ENCODE data around the gene LRRC27.

LRRC27 gene

DNA sequence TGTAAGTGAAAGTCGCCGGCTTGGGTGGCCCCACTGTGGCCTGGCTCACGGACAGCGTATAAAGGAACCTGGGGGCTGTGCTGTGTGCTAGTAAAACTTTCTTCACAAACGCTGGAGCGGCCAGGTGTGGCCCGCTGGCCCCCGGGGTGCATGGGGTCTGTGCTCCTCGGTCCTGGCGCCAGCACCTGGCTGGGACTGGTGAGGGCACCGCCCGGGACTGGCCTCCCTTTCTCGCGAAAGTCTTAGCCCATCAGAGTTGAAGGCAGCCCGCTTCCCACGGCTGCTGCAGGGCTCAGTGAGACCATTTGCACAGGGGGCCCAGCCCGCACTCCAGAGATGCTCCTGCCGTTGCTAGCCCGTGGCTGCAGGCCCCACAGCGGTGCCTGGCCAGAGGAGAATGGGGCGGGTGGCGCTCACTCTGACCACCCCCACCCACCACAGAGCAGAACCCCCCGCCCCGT lies 70.8 kb downstream of the LRRC27 start:
- DNase-seq (ENCODE audit: low read depth in 2 of 2): no peak

DNA sequence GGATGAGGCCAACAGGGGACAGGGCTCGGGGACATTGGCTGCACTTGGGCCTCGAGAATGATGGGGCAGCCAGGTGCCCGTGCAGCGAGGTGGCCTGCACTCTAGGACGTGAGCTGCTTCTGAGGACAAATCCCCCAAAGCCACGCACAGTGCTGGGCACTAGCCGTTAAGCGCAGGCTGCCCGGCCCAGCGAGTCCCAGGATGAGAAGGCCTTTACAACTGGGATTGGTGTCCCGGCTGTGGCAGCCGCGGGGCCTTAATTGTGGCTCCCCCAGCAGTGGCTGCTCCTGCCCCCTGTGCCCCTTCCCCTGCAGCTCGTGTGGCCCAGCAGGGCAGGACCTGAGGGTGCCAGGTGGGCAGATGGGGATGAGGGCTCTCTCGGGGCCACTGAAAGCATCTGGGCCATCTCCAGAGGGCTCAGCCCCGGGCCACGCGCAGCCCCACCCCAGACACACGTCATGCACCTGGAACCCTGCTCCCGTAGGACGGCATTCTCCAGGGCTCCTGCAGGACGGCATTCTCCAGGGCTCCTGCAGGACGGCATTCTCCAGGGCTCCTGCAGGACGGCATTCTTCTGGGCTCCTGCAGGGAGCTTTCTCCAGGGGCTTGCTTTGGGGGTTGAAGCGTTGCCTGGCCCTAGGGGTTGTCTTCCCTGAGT lies 71.6 kb downstream of the LRRC27 start:
- no peak for DNase-seq (ENCODE audit: low read depth in 2 of 2)

DNA sequence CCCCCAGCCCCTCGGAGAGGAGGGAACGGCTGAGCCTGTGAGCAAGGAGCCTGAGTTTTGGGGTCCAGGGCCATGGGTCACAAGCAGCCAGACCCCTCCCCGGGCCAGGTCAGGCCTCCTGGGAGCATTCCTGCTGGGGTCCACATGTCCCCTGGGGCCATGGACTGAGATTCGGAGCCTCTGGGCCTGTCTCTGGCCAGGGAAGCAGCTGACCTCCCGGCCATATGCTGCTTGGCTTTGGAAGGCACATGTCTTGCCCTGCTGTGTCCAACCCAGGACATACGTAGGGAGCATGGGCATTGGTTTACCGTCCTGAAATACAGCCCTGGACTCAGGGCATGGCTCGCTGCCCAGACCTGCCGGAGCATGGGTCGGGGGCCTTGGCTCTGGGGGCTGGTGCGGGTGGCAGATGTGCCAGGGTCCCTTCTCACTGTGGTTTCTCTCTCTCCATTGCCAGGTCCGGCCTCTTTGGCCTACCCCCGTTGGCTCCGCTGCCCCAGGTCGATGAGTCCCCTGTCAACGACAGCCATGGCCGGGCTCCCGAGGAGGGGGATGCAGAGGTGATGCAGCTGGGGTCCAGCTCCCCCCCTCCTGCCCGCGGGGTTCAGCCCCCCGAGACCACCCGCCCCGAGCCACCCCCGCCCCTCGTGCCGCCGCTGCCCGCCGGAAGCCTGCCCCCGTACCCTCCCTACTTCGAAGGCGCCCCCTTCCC lies 72.3 kb downstream of the LRRC27 start:
- DNase-seq (ENCODE audit: low read depth in 2 of 2): no peak

DNA sequence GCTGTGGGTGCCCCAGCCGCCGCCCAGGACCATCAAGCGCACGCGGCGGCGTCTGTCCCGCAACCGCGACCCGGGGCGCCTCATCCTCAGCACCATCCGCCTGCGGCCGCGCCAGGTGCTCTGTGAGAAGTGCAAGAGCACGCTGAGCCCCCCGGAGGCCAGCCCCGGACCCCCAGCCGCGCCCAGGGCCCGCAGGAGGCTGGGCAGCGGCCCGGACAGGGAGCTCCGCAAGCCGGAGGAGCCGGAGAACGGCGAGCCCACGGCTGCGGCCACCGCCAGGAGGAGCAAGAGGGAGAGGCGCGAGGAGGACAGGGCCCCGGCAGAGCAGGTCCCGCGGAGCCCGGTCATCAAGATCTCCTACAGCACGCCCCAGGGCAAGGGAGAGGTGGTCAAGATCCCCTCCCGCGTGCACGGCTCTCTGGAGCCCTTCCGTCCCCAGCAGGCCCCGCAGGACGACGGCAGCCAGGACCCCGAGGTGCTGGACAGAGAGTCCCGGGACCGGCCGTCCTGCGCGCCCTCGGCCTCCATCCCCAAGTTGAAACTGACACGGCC lies 73.0 kb downstream of the LRRC27 start:
- no peak for DNase-seq (ENCODE audit: low read depth in 2 of 2)

DNA sequence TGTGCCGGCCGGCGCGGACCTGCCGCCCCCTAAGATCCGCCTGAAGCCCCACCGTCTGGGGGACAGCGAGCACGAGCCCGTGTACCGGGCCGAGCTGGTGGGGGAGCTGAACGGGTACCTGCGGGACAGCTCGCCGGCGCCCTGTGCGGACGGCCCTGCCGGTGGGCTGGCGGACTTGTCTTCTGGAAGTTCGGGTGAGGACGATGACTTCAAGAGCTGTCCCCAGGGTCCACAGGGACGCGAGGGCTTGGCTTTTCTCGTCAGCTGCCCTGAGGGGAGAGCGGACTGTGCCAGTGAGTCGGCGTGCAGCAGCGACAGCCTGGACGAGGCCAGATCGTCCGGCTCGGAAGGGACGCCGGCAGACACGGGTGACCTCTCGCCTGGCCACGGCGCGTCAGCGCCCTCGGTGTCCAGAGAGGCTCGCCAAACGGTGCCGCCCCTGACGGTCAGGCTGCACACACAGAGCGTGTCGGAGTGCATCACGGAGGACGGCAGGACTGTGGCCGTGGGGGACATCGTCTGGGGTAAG lies 73.5 kb downstream of the LRRC27 start:
- DNase-seq (ENCODE audit: low read depth in 2 of 2): no peak

DNA sequence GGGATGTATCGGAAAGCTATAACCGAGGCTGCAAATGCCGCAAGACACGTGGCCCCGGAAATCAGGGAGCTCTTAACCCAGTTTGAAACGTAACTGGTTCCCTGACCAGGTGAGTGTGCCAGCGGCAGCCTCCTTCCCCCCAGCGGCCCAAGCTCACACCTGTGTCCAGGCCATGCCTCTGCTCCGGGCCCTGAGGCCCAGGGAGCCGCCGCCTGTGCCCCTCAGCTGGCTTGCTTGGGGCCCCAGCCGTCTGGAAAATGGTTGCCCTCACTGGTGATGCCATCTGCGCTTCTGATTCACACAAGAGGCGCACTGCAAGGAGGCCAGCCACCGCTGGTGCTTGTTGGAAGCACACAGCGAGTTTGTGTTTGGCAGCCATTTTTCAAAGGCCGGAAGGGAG lies 74.2 kb downstream of the LRRC27 start:
- DNase-seq (ENCODE audit: low read depth in 2 of 2): no peak

DNA sequence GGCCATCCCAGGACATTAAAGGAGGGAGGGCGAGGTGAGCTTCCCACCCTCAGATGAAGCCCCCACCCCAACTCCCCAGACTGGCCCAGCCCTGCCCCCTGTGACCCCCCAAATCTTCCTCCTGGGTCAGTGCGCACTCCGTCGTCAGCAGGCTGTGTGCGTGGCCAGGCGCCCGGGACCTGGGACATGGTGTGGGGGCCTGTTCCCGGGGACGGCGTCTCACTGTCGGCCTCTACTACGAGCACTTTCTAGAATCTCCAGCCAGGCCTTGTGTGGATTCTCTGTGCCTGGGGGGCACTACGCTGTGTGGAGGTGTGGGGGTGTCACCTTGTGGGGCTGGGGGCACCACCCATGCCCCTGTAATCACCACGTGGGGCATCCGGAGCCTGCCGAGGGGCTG lies 74.8 kb downstream of the LRRC27 start:
- DNase-seq (ENCODE audit: low read depth in 2 of 2): no peak

DNA sequence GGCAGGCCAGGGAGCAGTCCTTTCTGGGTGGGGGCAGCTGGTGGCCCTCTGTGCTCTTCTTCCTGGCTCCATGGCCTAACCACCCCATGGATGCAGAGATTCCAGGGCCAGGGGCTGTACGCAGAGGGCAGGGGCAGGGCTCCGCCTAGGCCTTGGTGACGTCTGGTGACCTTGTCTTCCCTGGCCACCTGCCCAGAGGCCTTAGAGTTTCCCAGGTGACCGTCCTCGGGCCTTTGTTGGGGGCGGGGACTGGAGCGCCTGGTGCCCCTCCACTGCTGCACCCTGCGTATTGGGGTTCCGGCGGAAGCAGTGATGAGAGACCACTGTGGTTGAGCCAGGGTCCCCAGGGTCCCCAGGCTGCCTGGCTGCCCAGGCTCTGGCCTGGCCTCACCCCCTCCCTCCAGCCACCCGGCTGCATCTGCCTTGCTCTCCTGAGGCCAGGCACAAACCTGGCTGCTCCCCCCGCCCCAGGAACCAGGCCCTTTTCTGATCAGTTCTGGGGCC lies 75.3 kb downstream of the LRRC27 start:
- DNase-seq (ENCODE audit: low read depth in 2 of 2): no peak

DNA sequence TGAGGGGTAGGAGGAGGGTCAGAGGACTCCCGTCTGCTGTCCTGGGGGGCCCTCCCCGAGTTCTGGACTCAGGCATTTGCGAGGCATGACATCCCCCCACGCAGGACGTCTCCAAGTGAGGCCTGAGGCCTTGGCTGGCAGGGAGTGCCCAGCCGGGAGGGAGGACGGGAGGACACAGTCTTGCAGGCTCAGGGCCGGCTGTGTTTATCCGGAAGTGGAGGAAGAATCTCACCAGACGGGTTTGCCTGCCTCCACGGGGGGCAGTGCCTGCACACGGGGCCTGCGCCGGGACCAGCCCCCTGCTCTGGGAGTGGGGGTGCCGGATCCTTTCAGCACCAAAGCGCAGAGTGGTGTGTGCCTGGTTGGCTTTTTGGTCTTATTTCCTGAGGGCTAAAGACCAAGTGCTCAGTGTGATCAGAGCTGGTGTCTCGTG lies 75.9 kb downstream of the LRRC27 start:
- no peak for DNase-seq (ENCODE audit: low read depth in 2 of 2)

DNA sequence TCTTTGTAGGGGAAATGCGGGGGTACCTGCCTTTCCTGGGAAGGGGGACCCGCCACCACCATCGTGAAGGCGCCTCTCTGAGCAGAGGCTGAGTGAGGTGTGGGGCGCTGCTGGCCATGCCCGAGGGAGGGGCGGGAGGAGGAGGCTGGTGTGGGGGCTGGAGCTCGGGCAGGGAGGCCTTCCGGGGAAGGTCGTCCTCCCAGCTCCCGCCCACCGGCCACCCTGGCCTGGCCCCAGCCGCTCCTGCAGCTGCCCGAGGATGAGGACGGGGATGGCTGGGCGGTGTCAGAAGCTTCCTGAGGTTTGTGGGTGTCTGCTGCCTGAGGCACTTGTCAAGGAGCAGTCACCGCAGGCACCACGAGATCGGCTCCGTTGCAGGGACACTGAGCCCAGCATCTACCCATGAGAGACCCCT lies 76.4 kb downstream of the LRRC27 start:
- DNase-seq (ENCODE audit: low read depth in 2 of 2): no peak

DNA sequence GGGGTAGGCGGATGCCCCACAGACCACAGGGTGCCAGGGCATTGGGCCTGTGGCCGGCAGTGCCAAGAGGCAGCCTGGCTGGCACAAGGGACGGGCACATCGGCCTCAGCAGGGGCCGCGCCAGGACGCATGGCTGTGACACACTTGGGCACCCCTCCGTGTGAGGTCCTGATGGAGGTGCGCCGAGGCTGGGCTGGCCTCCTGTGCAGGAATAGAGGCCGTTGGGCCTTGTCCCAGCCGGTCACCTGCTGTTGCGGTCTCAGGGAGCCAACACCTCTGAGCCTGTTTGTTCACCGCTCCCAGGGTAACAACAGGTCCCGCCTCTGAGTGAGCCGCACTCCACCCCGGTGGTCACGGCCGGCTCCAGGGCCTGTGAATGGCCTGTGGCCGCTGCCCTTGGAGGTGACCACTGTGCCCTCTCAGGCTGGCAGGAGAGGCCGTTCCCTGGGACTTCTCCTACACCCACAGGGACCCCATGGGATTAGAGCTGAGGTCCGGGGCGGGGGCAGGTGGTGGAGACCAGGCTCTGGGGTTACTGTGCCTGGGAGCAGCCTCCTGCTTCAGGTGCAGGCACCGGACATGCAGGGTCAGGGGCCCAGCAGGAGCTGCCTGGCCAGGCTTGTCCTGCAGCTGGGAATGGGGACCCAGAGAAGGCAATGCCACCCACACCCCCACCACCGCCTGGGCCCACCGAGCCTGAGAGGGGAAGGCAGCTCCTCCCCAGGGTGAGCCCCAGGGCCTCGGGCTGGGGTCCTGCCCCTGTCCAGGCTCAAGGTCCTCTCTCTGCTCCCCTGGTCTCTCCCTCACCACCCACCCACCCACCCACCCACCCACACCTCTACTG lies 77.1 kb downstream of the LRRC27 start:
- no peak for DNase-seq (ENCODE audit: low read depth in 2 of 2)

DNA sequence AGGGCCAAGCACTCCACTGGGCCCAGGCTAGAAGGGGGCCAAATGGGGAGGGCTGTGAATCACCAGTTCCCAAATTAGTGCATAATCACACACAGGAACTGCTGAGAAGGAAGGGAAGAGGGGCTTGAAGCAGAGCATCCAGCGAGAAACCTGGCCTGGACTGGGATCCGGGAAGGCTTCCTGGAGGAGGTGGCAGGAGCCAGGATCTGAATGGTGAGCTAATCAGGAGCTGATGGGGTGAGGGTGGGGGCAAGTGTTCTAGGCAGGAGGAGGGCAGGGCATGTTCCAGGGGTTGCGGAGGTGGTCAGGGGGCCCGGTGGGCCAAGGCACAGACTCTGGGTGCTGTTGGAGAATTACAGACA lies 77.7 kb downstream of the LRRC27 start:
- DNase-seq (ENCODE audit: low read depth in 2 of 2): no peak

DNA sequence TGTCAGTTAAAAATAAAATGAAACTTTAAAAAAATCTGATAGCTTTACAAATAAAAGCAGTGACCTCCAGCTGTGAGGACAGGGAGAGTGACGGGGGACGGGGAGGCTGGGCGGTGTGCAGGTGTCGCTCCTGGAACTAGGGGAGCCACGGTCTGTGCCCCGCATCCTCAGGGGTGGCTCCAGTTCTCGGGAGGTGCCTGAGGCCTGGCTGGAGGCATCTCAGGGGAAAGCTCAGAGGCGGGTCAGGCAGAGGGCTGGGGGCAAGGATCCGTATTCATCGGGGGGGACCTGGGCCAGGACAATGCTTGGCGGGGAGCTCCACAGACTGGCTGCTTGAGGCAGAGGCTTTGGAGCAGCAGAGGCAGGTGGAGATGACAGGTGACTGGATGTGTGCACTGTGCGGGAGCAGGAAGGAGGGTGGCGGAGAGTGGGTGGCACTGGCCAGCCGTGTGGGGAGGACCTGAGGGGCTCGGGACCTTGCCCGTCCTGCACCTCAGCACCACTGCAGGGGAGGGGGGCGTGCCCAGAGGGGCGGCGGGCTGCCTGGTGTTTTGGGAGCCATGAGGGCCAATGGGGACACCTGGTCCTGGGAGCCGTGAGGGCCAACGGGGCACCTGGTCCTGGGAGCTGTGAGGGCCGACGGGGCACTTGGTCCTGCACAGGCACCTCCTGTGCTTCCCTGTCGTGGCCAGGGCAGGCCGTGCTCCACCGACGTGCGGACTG lies 78.2 kb downstream of the LRRC27 start:
- no peak for DNase-seq (ENCODE audit: low read depth in 2 of 2)

DNA sequence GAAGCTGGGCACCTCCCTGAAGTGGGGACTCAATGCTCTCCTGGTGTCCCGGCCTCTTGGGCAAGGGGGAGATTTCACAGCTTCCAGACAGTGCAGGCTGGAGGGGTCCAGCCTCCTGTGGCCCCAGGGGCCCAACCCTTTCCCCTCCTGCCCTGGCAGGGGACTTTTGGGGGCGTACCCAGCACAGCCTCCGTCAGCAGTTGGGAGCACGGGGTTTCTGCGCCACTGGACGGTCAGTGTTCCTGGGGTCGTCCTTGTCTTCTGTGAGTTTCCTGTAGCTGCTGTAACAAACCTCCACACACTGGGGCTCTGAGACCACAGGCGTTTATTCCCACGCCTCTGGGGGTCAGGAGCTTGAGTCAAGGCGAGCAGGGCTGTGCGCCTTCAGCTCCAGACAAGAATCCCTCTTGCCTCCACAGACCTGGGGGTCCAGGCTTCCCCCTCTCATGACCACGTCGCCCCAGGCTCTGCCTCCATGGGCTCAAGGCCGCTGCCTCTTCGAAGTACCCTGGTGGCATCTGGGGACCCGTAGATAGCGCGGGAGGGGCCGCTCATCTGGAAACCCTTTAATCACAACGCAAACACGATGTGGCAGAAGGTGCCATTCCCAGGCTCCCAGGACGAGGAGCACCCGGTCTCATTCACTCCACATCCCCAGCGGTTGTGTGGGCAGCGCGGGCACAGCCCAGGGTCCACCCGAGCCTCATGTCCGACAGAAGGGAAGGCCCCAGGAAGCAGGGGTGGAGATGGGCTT lies 79.0 kb downstream of the LRRC27 start:
- no peak for DNase-seq (ENCODE audit: low read depth in 2 of 2)

DNA sequence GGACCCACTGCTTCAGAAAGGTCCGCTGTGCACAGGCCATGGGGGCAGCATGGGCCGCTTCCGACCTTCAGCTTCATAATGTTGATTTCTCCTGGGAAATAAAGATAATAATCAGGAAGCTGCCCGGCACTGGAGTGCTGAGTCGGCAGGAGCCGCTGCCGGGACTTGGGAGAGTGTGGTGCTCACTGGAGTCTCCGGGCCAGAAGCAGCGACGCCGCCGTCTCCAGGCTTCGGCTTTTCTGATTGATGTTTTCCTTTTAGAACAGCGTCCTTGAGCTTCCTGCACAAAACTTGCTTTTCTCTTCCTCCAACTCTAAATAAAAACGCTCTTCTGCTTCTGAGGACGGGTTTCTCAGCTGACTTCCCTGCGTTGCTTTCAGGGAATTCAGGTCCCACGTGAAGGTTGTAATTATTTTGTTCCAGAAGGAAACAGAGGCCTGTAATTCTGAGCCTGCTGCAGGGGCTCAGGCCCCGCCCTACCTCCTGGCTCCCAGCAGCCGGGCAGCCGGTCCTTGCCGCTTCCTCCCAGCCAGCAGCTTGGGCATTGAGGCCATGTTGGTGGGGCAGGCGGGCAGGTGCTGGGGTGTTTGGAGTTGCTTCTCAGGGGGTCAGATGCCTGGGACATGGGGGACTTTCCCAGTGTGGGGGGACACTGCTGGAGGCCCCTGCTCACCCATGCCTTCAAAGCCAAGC lies 79.7 kb downstream of the LRRC27 start:
- DNase-seq (ENCODE audit: low read depth in 2 of 2): no peak

DNA sequence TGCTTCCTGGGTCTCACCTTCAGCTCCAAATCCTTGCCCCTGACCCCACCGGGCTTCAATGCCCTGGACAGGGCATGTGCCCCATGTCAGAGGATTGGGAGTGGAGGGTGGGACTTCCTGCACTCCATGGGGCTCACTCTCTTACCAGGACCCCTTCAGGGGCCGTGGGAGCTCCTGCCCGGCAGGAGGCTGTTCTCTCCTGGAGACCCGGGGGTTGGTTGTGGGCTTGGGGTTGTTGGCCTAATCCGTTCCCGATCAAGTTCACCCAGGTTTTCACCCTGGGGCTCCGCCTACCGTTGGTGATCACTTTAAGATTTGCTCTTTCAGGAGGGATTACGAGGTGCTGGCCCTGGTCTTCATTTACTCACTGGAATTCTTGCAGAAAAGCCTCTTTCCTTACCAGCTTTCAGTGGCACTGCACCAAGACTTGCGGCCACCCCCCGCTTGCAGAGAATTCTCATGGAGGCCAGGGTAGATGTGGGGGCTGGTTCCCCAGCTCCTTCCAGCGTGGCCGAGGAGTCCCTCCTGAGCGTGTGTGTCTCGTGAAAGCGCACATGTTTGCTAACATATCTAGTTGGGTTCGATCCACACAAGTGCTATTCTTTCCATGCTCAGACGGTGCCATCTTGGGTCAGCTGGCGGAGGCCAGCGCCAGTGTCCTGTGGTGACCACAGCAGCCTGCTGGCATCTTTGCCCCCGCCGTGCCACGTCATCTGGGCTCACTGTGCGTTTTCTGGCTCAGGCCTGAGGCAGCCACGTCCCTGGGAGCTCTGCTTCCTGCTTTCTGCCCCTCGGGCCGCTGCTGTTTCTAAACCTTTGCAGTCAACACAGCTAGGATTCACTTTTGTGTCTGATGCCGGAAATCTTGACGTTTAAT lies 80.6 kb downstream of the LRRC27 start:
- no peak for DNase-seq (ENCODE audit: low read depth in 2 of 2)

DNA sequence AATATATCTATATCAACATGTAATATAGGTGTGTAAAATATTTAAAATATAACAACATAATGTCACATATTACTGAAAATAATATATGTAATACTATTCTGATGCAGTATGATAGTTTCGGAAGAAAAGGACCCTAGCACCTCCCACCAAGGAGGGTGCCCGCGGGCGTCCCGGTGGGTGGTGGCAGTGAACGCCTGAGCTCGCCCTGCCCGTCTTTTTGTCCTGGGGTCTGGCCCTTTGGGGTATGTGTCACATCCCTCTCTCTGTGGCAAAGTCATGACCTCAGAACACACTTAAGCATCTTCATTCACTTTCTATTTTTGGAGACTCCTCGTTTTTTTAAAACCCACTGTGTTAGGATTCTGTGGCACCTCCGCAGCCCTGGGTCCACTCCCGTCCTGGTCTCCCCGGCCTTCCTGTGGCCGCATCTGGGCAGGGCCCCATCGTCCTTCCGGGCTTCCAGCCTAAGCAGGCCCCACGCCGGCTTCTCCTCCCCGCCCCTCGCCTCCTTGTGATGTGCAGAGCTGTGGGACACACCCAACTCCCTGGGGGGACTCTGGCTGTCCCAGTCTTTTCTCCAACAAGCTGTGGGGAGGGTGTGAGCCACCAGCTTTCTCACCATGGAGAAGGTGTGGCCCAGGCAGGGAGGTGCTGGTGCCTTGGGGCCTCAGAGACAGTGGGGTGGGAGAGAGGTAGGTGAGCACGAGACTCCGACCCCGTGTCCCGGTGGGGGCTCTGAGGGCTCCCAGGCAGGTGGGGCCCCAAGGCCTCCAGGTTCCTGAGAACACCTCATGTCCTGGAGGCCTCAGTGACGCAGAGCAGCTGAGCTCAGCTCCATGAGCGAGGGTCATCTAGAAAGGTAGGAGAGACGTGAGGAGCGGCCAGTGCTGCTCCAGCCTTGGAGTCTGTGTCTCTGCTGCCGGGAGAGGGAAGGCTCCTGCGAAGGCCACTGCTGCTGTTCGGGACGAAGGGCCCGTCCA lies 81.5 kb downstream of the LRRC27 start:
- no peak for DNase-seq (ENCODE audit: low read depth in 2 of 2)
